ENCODE measurements around the gene CNNM2.
A peak's percentile ranks its signal among the peaks of the same experiment; 100 is the strongest.

The CNNM2 gene

DNA sequence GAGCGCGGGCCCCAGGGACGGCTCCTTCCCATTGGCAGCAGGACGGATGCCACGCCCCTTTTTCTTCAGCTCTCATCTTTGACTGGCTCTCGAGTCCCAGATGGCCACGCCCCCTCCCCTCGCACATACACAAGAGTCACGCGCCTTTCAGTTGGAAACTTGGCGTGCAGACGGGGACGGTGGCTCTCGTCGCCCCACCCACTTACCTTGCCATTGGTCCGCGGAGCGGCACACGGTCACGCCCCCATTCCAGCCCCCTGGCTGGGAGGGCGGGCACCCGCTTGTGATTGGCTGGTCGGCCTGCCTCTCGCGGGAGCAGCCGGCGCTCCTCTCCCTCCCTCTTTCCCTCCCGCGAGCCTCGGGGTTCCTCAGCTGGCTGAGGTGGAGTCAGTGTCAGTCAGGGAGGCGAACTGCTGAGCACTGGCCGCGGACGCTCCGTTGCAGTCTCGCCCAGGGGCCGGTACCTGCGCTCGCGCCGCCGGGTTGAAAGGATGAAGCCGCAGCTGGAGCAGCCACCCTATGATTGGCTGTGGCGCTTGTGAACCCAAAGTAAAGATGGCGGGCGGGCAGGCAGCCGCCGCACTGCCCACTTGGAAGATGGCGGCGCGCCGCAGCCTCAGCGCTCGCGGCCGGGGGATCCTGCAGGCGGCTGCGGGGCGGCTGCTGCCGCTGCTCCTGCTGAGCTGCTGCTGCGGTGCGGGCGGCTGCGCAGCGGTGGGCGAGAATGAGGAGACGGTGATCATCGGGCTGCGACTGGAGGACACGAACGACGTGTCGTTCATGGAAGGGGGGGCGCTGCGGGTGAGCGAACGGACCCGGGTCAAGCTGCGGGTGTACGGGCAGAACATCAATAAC, at the start of gene CNNM2:
CNNM2 (plus strand) TSS at position 333 of the 855 bp plus-strand sequence; CDS start at position 520, 187 bp downstream.
- Histone ChIP-seq H3K27ac (peak within 1 kb of the TSS; percentile 86 to 95), H3K4me3 (peak within 1 kb of the TSS; percentile 90 to 93), H3K4me1 (peaks cover 0 to 35% (median 11%) of the 10 kb centered on the region in 4 donors), H3K36me3 (no peaks in the 10 kb centered on the region), H3K27me3 (no peaks in the 10 kb centered on the region), H3K9me3 (no peaks in the 10 kb centered on the region)
- intact Hi-C loops (cut with DNase I; ENCODE audit: low total_unique reads), result loop anchor here (2.0 kb wide), 2 partner anchors 145 to 327 kb away; partner anchors contain the start of gene RPEL1
- TF ChIP-seq, protein P1, sequence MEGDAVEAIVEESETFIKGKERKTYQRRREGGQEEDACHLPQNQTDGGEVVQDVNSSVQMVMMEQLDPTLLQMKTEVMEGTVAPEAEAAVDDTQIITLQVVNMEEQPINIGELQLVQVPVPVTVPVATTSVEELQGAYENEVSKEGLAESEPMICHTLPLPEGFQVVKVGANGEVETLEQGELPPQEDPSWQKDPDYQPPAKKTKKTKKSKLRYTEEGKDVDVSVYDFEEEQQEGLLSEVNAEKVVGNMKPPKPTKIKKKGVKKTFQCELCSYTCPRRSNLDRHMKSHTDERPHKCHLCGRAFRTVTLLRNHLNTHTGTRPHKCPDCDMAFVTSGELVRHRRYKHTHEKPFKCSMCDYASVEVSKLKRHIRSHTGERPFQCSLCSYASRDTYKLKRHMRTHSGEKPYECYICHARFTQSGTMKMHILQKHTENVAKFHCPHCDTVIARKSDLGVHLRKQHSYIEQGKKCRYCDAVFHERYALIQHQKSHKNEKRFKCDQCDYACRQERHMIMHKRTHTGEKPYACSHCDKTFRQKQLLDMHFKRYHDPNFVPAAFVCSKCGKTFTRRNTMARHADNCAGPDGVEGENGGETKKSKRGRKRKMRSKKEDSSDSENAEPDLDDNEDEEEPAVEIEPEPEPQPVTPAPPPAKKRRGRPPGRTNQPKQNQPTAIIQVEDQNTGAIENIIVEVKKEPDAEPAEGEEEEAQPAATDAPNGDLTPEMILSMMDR (IDR thresholded peaks at IDR 0.05), result no peak
- peak; percentile 100 for DNase-seq

DNA sequence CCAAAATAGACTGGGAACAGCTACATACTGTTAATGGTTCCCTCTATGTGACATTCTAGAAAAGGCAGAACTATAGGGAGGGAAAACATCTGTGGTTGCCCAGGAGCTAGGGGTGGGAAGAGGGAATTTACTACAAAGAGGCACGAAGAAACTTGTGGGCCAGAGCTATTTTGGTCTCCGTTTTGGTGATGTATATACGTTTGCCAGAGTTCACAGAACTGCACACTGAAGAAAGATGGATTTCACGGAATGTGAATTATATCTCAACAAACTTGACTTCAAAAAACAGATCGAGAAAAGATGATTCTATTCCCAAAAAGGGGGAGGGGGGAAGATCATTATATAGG, 49.2 kb upstream of the CNNM2 start:
- Histone ChIP-seq H3K4me3 (peak overlapping the region; percentile 65 to 69), H3K27me3 (no peaks in the 10 kb centered on the region), H3K4me1 (peaks cover 0 to 14% (median 8%) of the 10 kb centered on the region in 4 donors), H3K9me3 (no peaks in the 10 kb centered on the region), H3K36me3 (peaks cover 0 to 9% (median 6%) of the 10 kb centered on the region in 3 donors), H3K27ac (peak overlapping the region; percentile 71 to 75)
- TF ChIP-seq, protein P1 (IDR thresholded peaks at IDR 0.05), result no peak
- intact Hi-C loops (cut with DNase I; ENCODE audit: low total_unique reads), result no loop called here
- DNase-seq, result no peak

DNA sequence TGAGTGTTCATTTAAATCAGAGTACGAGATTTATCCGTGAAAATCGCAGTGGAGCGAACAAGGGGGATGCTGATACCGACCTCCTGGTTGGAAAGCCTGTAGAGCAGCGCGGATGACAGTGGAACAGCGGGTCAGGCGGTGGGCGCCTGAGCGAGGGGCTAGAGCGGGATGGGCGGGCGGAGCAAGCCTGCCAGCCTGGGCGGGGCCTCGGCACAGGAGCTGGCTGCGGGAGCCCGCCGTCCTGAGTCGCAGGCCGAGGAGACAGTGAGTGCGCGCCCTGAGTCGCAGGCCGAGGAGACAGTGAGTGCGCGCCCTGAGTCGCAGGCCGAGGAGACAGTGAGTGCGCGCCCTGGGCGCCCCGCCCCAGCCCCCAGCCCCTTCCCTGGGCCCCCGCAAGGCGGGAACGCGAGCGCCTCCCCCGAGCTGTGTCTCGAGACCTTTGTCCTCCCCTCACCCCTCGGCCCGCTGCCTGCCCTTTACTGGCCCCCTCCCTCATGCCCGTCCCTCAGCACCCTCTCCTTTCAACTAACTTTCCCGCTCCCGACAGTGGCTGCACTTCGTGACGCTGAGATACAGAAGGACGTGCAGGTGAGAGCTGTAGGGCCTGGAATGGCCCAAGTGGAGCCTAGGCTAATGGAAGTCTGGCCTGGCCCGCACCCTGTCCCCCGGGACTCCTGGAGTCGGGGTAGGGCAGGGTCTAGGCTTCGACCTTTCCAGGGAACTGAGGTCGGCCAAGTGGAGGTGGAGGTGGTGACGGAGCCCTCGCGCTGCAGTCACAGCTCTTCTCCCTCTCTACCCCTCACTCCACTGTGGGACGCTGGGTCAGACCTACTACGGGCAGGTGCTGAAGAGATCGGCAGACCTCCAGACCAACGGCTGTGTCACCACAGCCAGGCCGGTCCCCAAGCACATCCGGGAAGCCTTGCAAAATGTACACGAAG, 48.6 kb upstream of the CNNM2 start, which contains the start of gene AS3MT:
AS3MT (plus strand) TSS at position 213 of the 941 bp plus-strand sequence; CDS start at position 336, 123 bp downstream.
- H3K27ac ChIP-seq, result peak within 1 kb of the TSS; percentile 71 to 75
- TF ChIP-seq, protein P1 (IDR thresholded peaks at IDR 0.05), result no peak
- no peaks in the 10 kb centered on the region for H3K27me3 ChIP-seq
- peaks cover 0 to 15% (median 0%) of the 10 kb centered on the region in 3 donors for H3K36me3 ChIP-seq
- H3K9me3 ChIP-seq, result no peaks in the 10 kb centered on the region
- intact Hi-C loops (cut with DNase I; ENCODE audit: low total_unique reads), result no loop called here
- H3K4me1 ChIP-seq, result peaks cover 0 to 14% (median 8%) of the 10 kb centered on the region in 4 donors
- peak within 1 kb of the TSS; percentile 65 to 69 for H3K4me3 ChIP-seq
- peak in 1 of 2 donors; percentile 75 for DNase-seq

GRCh38 chr10:102870221-102870620, 47.9 kb upstream of the CNNM2 start:
- Histone ChIP-seq H3K27ac (no peak overlapping the region), H3K4me1 (peaks cover 0 to 14% (median 8%) of the 10 kb centered on the region in 4 donors), H3K36me3 (peaks cover 0 to 21% (median 3%) of the 10 kb centered on the region in 3 donors), H3K27me3 (no peaks in the 10 kb centered on the region), H3K4me3 (peak overlapping the region; percentile 65 to 69), H3K9me3 (no peaks in the 10 kb centered on the region)
- intact Hi-C loops (cut with DNase I; ENCODE audit: low total_unique reads), result no loop called here
- TF ChIP-seq, protein P1 (IDR thresholded peaks at IDR 0.05), result no peak
- no peak for DNase-seq

DNA sequence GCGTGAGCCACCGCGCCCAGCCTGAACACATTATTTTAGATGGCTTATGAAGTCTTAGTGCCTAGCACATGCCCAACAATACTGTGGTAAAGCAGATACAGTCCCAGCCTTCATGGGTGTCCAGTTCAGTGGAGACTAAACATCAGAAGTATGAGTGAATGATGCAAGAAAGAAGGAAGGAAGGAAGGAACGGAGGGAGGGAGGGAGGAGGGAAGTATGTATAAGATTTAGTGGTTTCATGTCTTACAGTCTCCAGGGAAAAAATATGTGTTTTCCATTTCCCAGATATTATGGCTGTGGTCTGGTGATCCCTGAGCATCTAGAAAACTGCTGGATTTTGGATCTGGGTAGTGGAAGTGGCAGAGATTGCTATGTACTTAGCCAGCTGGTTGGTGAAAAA, 45.9 kb upstream of the CNNM2 start:
- H3K4me3 ChIP-seq, result no peak overlapping the region
- intact Hi-C loops (cut with DNase I; ENCODE audit: low total_unique reads), result no loop called here
- H3K9me3 ChIP-seq, result no peaks in the 10 kb centered on the region
- H3K27ac ChIP-seq, result no peak overlapping the region
- no peaks in the 10 kb centered on the region for H3K27me3 ChIP-seq
- peaks cover 0 to 14% (median 8%) of the 10 kb centered on the region in 4 donors for H3K4me1 ChIP-seq
- TF ChIP-seq, protein P1 (IDR thresholded peaks at IDR 0.05), result no peak
- peaks cover 0 to 21% (median 3%) of the 10 kb centered on the region in 3 donors for H3K36me3 ChIP-seq
- DNase-seq, result no peak
